ENCODE measurements around the gene SRSF8.

The SRSF8 gene

DNA sequence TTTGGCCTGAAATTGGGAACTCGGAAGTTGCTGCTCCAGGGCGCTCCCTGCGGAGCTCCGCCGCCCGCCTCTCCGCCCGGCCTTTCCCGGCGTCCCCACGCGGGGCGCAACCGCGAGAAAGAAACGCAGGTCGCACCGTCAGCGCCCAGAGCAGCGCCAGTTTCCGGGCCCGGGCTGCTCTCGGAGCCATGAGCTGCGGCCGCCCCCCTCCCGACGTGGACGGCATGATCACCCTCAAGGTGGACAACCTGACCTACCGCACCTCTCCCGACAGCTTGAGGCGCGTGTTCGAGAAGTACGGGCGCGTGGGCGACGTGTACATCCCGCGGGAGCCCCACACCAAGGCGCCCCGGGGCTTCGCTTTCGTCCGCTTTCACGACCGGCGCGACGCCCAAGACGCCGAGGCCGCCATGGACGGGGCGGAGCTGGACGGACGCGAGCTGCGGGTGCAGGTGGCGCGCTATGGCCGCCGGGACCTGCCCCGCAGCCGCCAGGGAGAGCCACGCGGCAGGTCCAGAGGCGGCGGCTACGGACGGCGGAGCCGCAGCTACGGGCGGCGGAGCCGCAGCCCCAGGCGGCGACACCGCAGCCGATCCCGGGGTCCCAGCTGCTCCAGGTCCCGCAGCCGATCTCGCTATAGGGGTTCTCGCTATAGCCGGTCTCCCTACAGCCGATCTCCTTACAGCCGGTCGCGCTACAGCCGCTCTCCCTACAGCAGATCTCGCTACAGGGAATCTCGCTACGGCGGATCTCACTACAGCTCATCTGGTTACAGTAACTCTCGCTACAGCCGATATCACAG lies 521 bp downstream of the SRSF8 start:
- DNase-seq (ENCODE audit: extremely low read depth, insufficient read length): peak; percentile 86
- H3K4me3 ChIP-seq (replicated peaks; ENCODE audit: low read depth, low read length): peak overlapping the region; percentile 94
- TF ChIP-seq, protein P1, sequence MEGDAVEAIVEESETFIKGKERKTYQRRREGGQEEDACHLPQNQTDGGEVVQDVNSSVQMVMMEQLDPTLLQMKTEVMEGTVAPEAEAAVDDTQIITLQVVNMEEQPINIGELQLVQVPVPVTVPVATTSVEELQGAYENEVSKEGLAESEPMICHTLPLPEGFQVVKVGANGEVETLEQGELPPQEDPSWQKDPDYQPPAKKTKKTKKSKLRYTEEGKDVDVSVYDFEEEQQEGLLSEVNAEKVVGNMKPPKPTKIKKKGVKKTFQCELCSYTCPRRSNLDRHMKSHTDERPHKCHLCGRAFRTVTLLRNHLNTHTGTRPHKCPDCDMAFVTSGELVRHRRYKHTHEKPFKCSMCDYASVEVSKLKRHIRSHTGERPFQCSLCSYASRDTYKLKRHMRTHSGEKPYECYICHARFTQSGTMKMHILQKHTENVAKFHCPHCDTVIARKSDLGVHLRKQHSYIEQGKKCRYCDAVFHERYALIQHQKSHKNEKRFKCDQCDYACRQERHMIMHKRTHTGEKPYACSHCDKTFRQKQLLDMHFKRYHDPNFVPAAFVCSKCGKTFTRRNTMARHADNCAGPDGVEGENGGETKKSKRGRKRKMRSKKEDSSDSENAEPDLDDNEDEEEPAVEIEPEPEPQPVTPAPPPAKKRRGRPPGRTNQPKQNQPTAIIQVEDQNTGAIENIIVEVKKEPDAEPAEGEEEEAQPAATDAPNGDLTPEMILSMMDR (IDR thresholded peaks at IDR 0.05; ENCODE audit: insufficient read depth, low read length, poor library complexity, severe bottlenecking): peak; percentile 52

DNA sequence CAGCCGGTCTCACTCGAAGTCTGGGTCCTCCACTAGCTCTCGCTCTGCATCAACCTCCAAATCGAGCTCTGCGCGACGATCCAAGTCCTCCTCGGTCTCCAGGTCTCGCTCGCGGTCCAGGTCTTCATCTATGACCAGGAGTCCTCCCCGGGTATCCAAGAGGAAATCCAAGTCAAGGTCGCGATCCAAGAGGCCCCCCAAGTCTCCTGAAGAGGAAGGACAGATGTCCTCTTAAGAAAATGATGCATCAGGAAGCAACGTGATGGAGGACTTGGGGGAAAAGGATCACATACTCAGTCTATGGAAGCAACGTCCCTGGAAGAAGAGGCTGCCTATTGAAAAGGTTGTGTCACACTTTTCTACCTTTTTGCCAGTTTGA lies 1.1 kb downstream of the SRSF8 start:
- no peaks in the 10 kb centered on the region for H3K36me3 ChIP-seq (ENCODE audit: control insufficient read depth, insufficient read depth, low read length)
- DNase-seq (ENCODE audit: extremely low read depth, insufficient read length): peak; percentile 76
- TF ChIP-seq, protein P1 (IDR thresholded peaks at IDR 0.05; ENCODE audit: insufficient read depth, low read length, poor library complexity, severe bottlenecking): no peak
- no peaks in the 10 kb centered on the region for H3K27me3 ChIP-seq (replicated peaks; ENCODE audit: control insufficient read depth, insufficient read depth, low read length)
- H3K4me3 ChIP-seq (replicated peaks; ENCODE audit: low read depth, low read length): peak overlapping the region; percentile 94

More for the DNA sequence above, 521 bp downstream of the SRSF8 start:
- Histone ChIP-seq H3K27me3 (replicated peaks; ENCODE audit: control insufficient read depth, insufficient read depth, low read length) (no peaks in the 10 kb centered on the region), H3K36me3 (ENCODE audit: control insufficient read depth, insufficient read depth, low read length) (no peaks in the 10 kb centered on the region)

DNA sequence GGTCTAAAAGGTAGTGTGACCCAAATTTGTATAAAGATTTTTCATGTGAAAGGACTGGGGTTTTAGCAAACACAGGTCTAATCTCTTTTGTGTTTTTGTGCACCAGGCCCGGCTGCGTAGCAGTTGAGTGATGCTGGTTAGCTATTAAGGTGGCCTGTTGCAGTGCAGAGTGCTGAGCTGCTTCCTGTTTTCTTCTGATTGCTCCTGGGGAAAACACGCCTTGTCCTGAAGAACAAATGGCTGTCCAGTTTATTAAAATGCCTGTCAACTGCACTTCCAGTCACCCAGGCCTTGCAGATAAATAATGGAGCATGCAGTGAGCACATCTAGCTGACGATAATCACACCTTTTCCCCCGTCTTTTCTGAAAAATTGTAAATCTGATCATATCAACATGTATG lies 1.8 kb downstream of the SRSF8 start:
- H3K4me3 ChIP-seq (replicated peaks; ENCODE audit: low read depth, low read length): peak overlapping the region; percentile 94
- TF ChIP-seq, protein P1 (IDR thresholded peaks at IDR 0.05; ENCODE audit: insufficient read depth, low read length, poor library complexity, severe bottlenecking): no peak
- no peaks in the 10 kb centered on the region for H3K36me3 ChIP-seq (ENCODE audit: control insufficient read depth, insufficient read depth, low read length)
- no peaks in the 10 kb centered on the region for H3K27me3 ChIP-seq (replicated peaks; ENCODE audit: control insufficient read depth, insufficient read depth, low read length)
- peak; percentile 49 for DNase-seq (ENCODE audit: extremely low read depth, insufficient read length)

DNA sequence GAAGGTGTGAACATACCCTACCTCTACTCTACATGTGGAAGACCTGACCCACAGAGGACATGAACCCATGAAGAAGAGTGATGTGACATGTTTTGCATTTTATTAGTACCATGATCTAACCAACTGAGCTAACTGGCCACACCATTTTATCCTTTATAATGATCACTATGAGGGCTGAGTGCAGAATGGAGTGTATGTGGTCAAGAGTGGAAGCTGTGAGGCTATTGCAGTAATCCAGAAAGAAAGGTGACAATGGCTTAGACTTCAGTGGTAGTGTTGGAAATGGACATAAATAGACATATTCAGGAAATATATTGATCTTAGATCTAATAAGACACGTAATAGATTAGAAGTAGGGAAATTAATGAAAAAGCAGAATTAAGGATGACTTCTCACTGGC lies 3.8 kb downstream of the SRSF8 start:
- Histone ChIP-seq H3K36me3 (ENCODE audit: control insufficient read depth, insufficient read depth, low read length) (no peaks in the 10 kb centered on the region), H3K4me3 (replicated peaks; ENCODE audit: low read depth, low read length) (no peak overlapping the region), H3K27me3 (replicated peaks; ENCODE audit: control insufficient read depth, insufficient read depth, low read length) (no peaks in the 10 kb centered on the region)
- TF ChIP-seq, protein P1 (IDR thresholded peaks at IDR 0.05; ENCODE audit: insufficient read depth, low read length, poor library complexity, severe bottlenecking): no peak
- no peak for DNase-seq (ENCODE audit: extremely low read depth, insufficient read length)

DNA sequence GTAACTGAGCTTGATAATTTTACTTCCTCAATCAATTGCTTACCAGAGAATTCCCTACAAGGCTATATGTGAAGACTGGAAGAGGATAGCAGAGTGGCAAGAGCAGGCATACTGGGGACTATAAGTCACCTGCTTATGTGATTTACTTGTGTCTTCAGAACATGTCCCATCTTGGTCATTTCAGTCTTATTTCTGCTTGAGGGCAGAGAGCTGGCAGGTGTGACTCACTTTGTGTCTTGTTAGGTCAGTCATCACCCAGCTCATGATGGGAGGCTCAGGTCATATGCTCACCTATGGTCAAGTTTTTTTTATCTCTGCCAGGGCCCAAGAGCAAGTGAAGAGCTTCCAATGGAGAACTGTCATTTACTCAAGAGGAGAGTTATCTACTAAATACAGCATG lies 6.2 kb downstream of the SRSF8 start:
- TF ChIP-seq, protein P1 (IDR thresholded peaks at IDR 0.05; ENCODE audit: insufficient read depth, low read length, poor library complexity, severe bottlenecking): no peak
- DNase-seq (ENCODE audit: extremely low read depth, insufficient read length): no peak
- H3K4me3 ChIP-seq (replicated peaks; ENCODE audit: low read depth, low read length): no peak overlapping the region
- H3K27me3 ChIP-seq (replicated peaks; ENCODE audit: control insufficient read depth, insufficient read depth, low read length): no peaks in the 10 kb centered on the region
- no peaks in the 10 kb centered on the region for H3K36me3 ChIP-seq (ENCODE audit: control insufficient read depth, insufficient read depth, low read length)

All from GM06990 (cell line).